ENCODE measurements around the gene CYP26A1.

Gene CYP26A1

DNA sequence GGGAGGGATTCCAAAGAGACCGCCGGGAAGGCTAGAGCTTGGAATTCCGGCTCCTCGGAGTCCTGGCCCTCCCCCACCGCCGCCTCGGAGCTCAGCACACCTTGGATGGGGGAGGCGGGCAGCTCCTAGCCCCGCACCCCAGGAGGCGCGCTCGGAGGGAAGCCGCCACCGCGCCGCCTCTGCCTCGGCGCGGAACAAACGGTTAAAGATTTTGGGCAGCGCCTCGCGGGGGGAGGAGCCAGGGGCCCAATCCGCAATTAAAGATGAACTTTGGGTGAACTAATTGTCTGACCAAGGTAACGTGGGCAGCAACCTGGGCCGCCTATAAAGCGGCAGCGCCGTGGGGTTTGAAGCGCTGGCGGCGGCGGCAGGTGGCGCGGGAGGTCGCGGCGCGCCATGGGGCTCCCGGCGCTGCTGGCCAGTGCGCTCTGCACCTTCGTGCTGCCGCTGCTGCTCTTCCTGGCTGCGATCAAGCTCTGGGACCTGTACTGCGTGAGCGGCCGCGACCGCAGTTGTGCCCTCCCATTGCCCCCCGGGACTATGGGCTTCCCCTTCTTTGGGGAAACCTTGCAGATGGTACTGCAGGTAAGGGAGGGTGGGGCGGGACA, at the start of gene CYP26A1:
TSS of gene CYP26A1 (plus strand) at position 355 of the 608 bp plus-strand sequence. CDS start at position 397, 42 bp downstream.
- peak within 1 kb of the TSS; percentile 22 for H3K4me3 ChIP-seq (ENCODE audit: low read length)
- TF ChIP-seq ZNF274 (IDR thresholded peaks at IDR 0.05; ENCODE audit: low read depth, low read length), result no peak

GRCh38 chr10:93026072-93026471, 47.6 kb upstream of the CYP26A1 start:
- no peak overlapping the region for H3K4me3 ChIP-seq (ENCODE audit: low read length)
- TF ChIP-seq ZNF274 (IDR thresholded peaks at IDR 0.05; ENCODE audit: low read depth, low read length), result no peak

DNA sequence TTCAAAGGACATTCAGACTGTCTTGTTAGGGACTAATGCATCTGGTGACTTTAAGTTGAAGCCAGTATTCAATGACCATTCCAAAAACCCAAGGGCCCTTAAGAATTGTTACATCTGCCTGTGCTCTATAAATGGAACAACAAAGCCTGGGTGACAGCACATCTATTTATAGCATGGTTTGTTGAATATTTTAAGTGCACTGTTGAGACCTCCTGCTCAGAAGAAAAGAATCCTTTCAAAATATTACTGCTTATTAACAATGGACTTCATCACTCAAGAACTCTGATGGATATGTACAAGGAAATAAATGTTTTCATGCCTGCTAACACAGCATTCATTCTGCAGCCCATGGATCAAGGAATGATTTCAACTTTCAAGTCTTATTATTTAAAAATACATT, 46.2 kb upstream of the CYP26A1 start:
- no peak for TF ChIP-seq ZNF274 (IDR thresholded peaks at IDR 0.05; ENCODE audit: low read depth, low read length)
- H3K4me3 ChIP-seq (ENCODE audit: low read length), result no peak overlapping the region

DNA sequence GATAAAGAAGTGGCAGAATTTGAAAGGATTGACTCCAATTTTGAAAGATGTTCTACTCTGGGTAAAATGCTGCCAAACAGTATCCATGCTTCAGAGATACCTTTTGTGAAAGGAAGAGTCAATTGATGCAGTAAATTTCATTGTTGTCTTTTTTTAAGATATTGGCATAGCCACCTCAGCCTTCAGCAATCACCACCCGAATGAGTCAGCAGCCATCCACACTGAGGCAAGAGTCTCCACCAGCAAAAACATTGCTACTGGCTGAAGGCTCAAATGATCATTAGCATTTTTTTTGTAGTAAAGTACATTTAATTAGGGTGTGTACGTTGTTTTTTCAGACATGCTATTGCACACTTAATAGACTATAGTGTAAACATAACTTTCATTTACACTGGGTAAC, 44.8 kb upstream of the CYP26A1 start:
- no peak overlapping the region for H3K4me3 ChIP-seq (ENCODE audit: low read length)
- TF ChIP-seq ZNF274 (IDR thresholded peaks at IDR 0.05; ENCODE audit: low read depth, low read length), result no peak

- no peak for TF ChIP-seq ZNF274 (IDR thresholded peaks at IDR 0.05; ENCODE audit: low read depth, low read length)
- H3K4me3 ChIP-seq (ENCODE audit: low read length), result no peak overlapping the region
These were observed 43.3 kb upstream of the CYP26A1 start for GRCh38 chr10:93030409-93030808.

DNA sequence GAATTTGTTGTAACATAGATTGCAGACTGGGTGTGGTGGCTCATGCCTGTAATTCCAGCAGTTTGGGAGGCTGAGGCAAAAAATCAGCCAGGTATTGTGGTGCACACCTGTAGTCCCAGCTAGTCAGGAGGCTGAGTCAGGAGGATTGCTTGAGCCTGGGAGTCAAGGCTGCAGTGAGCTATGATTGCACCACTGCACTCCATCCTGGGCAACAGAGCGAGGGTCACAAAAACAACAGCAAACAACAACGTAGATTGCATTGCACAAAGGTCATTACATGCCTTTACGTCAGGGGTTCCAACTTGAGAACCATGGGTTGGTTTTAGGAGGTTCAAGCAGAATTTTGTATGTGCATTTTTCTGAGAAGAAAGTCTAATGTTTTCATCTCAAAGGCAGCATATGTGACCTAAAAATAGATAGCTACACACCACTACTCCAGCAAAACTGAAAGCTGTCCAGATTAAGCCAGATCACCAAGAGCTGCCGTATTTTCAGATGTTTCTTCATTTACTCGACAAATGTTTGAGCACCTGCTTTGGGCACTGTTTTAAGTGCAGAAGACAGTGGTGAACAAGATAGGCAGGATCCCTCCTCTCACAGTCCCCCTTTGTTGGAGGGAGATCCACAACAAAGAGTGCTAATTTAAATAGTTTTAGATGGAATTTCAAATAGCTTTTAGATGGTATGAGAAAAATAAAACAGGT, 41.4 kb upstream of the CYP26A1 start:
- TF ChIP-seq ZNF274 (IDR thresholded peaks at IDR 0.05; ENCODE audit: low read depth, low read length), result no peak
- H3K4me3 ChIP-seq (ENCODE audit: low read length), result no peak overlapping the region

DNA sequence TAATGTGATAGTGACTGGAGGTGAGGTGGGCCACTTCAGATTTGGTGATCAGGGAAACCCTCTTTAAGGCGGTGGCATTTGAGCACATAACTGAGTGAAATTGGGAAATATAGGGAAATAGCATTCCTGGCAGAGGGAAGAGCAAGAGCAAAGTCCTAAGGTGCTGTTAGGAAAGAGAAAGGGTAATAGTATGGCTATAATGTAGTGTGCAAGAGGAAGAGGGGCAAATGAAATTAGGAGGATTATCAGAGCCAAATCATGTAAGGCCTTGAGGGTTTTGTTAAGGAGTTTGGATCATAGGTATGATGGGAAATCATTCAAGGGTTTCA, 40.9 kb upstream of the CYP26A1 start:
- no peak overlapping the region for H3K4me3 ChIP-seq (ENCODE audit: low read length)
- TF ChIP-seq ZNF274 (IDR thresholded peaks at IDR 0.05; ENCODE audit: low read depth, low read length), result no peak

- no peak overlapping the region for H3K4me3 ChIP-seq (ENCODE audit: low read length)
- TF ChIP-seq ZNF274 (IDR thresholded peaks at IDR 0.05; ENCODE audit: low read depth, low read length), result no peak
These were observed 39.3 kb upstream of the CYP26A1 start for GRCh38 chr10:93034426-93034825.

GRCh38 chr10:93039110-93039509, 34.6 kb upstream of the CYP26A1 start:
- TF ChIP-seq ZNF274 (IDR thresholded peaks at IDR 0.05; ENCODE audit: low read depth, low read length), result no peak
- no peak overlapping the region for H3K4me3 ChIP-seq (ENCODE audit: low read length)

- no peak overlapping the region for H3K4me3 ChIP-seq (ENCODE audit: low read length)
- TF ChIP-seq ZNF274 (IDR thresholded peaks at IDR 0.05; ENCODE audit: low read depth, low read length), result no peak
These were observed 34.0 kb upstream of the CYP26A1 start for GRCh38 chr10:93039721-93040120.

DNA sequence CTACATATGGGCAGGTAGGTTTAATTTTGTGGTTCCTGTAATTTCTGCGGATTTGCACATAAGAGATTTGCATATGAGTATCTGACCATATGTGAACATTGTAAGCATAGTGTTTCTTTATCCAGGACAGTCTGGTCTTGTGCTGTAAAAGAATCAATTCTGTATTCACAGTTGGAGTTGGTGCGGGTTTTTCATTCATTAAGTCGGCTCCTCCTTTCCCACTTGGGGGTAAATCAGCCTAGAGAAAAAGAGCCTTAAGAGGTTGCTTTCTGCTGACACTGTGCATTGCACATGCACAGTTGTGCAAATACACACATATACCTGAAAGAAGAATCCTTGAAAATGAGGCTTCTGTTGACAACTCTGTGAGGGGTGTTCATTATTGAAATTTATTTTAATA, 19.2 kb upstream of the CYP26A1 start:
- no peak overlapping the region for H3K4me3 ChIP-seq (ENCODE audit: low read length)
- no peak for TF ChIP-seq ZNF274 (IDR thresholded peaks at IDR 0.05; ENCODE audit: low read depth, low read length)

- no peak overlapping the region for H3K4me3 ChIP-seq (ENCODE audit: low read length)
- no peak for TF ChIP-seq ZNF274 (IDR thresholded peaks at IDR 0.05; ENCODE audit: low read depth, low read length)
These were observed 15.6 kb upstream of the CYP26A1 start for GRCh38 chr10:93058139-93058538.

GRCh38 chr10:93059975-93060886, 13.5 kb upstream of the CYP26A1 start, which contains the start of gene CYP26C1:
Gene CYP26C1 (plus strand): TSS chr10:93060798. CDS start chr10:93061264, 466 bp downstream.
- no peak for TF ChIP-seq ZNF274 (IDR thresholded peaks at IDR 0.05; ENCODE audit: low read depth, low read length)
- no peak within 1 kb of the TSS for H3K4me3 ChIP-seq (ENCODE audit: low read length)

- no peak overlapping the region for H3K4me3 ChIP-seq (ENCODE audit: low read length)
- no peak for TF ChIP-seq ZNF274 (IDR thresholded peaks at IDR 0.05; ENCODE audit: low read depth, low read length)
These were observed 12.7 kb upstream of the CYP26A1 start for GRCh38 chr10:93060887-93061593.

Measured in GM08714 (cell line).